Measurements from ENCODE around the gene CCNA2.

The CCNA2 gene

GRCh38 chr4:121800961-121801714, 22.5 kb downstream of the CCNA2 start, which contains the start of gene EXOSC9:
EXOSC9 (plus strand) TSS chr4:121801323; CDS start chr4:121801425, 102 bp downstream.
- DNase-seq = peak; percentile 90

GRCh38 chr4:121800638-121800960, 23.1 kb downstream of the CCNA2 start:
- no peak for DNase-seq

- no peak for DNase-seq
Measured at GRCh38 chr4:121799867-121800501, 23.7 kb downstream of the CCNA2 start.

GRCh38 chr4:121799208-121799823, 24.4 kb downstream of the CCNA2 start:
- DNase-seq = no peak

- DNase-seq = no peak
Measured at GRCh38 chr4:121796283-121796682, 27.4 kb downstream of the CCNA2 start.

GRCh38 chr4:121794505-121795188, 29.0 kb downstream of the CCNA2 start:
- DNase-seq = no peak

GRCh38 chr4:121792966-121793365, 30.7 kb downstream of the CCNA2 start:
- DNase-seq = no peak

GRCh38 chr4:121791481-121791880, 32.2 kb downstream of the CCNA2 start:
- no peak for DNase-seq

- DNase-seq = no peak
Measured at GRCh38 chr4:121790976-121791375, 32.7 kb downstream of the CCNA2 start.

GRCh38 chr4:121789960-121790829, 33.5 kb downstream of the CCNA2 start:
- DNase-seq = no peak

- DNase-seq = no peak
Measured at GRCh38 chr4:121789455-121789854, 34.2 kb downstream of the CCNA2 start.

GRCh38 chr4:121788896-121789295, 34.8 kb downstream of the CCNA2 start:
- DNase-seq = no peak

GRCh38 chr4:121786221-121786620, 37.5 kb downstream of the CCNA2 start:
- no peak for DNase-seq

- no peak for DNase-seq
Measured at GRCh38 chr4:121785479-121785878, 38.2 kb downstream of the CCNA2 start.

- DNase-seq = no peak
Measured at GRCh38 chr4:121784975-121785374, 38.7 kb downstream of the CCNA2 start.

GRCh38 chr4:121784401-121784800, 39.3 kb downstream of the CCNA2 start:
- no peak for DNase-seq

- no peak for DNase-seq
Measured at GRCh38 chr4:121783210-121783609, 40.5 kb downstream of the CCNA2 start.

- no peak for DNase-seq
Measured at GRCh38 chr4:121778991-121779628, 44.6 kb downstream of the CCNA2 start.

- DNase-seq = no peak
Measured at GRCh38 chr4:121777625-121778024, 46.1 kb downstream of the CCNA2 start.

GRCh38 chr4:121776610-121777401, 46.9 kb downstream of the CCNA2 start:
- DNase-seq = no peak

- no peak for DNase-seq
Measured at GRCh38 chr4:121773883-121774282, 49.8 kb downstream of the CCNA2 start.

Data from COR-L47 (cell line).